MM.1S (cell line): ENCODE data around the gene HOXC9.

ENCODE experiments used
- DNase-seq: peaks from one replicate; pipeline ENCODE4 v3.0.0-alpha.2; 2015
- H2AFZ ChIP-seq: fragments of 300-600 bp; sonication (generic); 2 replicates; pipeline ENCODE4 v1.6.0; 2016; ENCODE audit warnings: antibody characterized with exemption, low read length
- H3F3A ChIP-seq: fragments of 300-600 bp; sonication (generic); 2 replicates; pipeline ENCODE4 v1.6.1; 2016; ENCODE audit warnings: mild to moderate bottlenecking, antibody characterized with exemption, low read length, moderate library complexity, mixed read lengths; ENCODE audit not compliant: insufficient read depth
- H3K27ac ChIP-seq: fragments of 300-600 bp; sonication (generic); 2 replicates; pipeline ENCODE4 v1.5.1; 2016; ENCODE audit warnings: mild to moderate bottlenecking, low read length
- H3K27me3 ChIP-seq: fragments of 300-600 bp; sonication (generic); replicated peaks from 2 replicates; pipeline ENCODE4 v1.6.0; 2016; ENCODE audit warnings: low read length; ENCODE audit not compliant: insufficient read depth
- H3K36me3 ChIP-seq: fragments of 300-600 bp; sonication (generic); replicated peaks from 2 replicates; pipeline ENCODE4 v1.6.1; 2016; ENCODE audit warnings: mild to moderate bottlenecking, low read length, mixed read lengths; ENCODE audit not compliant: insufficient read depth
- H3K4me1 ChIP-seq: fragments of 300-600 bp; sonication (generic); 2 replicates; pipeline ENCODE4 v1.6.1; 2016; ENCODE audit warnings: low read length, mixed read lengths
- H3K4me2 ChIP-seq: fragments of 300-600 bp; sonication (generic); 2 replicates; pipeline ENCODE4 v1.6.0; 2016; ENCODE audit warnings: low read depth, low read length
- H3K4me3 ChIP-seq: fragments of 300-600 bp; sonication (generic); 2 replicates; pipeline ENCODE4 v1.5.1; 2016; ENCODE audit warnings: low read length, mixed read lengths
- H3K79me2 ChIP-seq: fragments of 300-600 bp; sonication (generic); 2 replicates; pipeline ENCODE4 v1.6.1; 2016; ENCODE audit warnings: mixed run types, low read length, mixed read lengths
- H3K9ac ChIP-seq: fragments of 300-600 bp; sonication (generic); 2 replicates; pipeline ENCODE4 v1.6.1; 2016; ENCODE audit warnings: low read length, mixed read lengths
- H3K9me2 ChIP-seq: fragments of 300-600 bp; sonication (generic); replicated peaks from 2 replicates; pipeline ENCODE4 v1.6.1; 2016; ENCODE audit warnings: mild to moderate bottlenecking, low read length, mixed read lengths; ENCODE audit not compliant: insufficient read depth
- H3K9me3 ChIP-seq: fragments of 300-600 bp; sonication (generic); replicated peaks from 2 replicates; pipeline ENCODE4 v1.6.1; 2016; ENCODE audit warnings: mild to moderate bottlenecking, low read length, mixed read lengths; ENCODE audit not compliant: insufficient read depth
- H4K20me1 ChIP-seq: fragments of 300-600 bp; sonication (generic); 2 replicates; pipeline ENCODE4 v1.6.1; 2016; ENCODE audit warnings: mild to moderate bottlenecking, low read length, moderate library complexity, mixed read lengths; ENCODE audit not compliant: insufficient read depth
- CTCF ChIP-seq: fragments of 300-600 bp; sonication (generic); IDR thresholded peaks from 2 replicates; pipeline ENCODE4 v1.5.1; 2016; ENCODE audit warnings: antibody characterized with exemption, low read length, mixed read lengths
- EZH2 ChIP-seq: fragments of 300-600 bp; sonication (generic); optimal IDR thresholded peaks from 2 replicates; pipeline ENCODE3; 2017; ENCODE audit warnings: low read depth, mild to moderate bottlenecking, antibody characterized with exemption, low read length, mixed read lengths
- EZH2phosphoT487 ChIP-seq: fragments of 300-600 bp; sonication (generic); IDR thresholded peaks from 2 replicates; pipeline ENCODE4 v1.6.1; 2018; ENCODE audit warnings: antibody characterized with exemption, low read length

Gene HOXC9

GRCh38 chr12:54016478-54016964 lies 16.6 kb downstream of the HOXC9 start:
- no peak overlapping the region for H3K9ac ChIP-seq
- H3K9me2 ChIP-seq = no peaks in the 10 kb centered on the region
- no peaks in the 10 kb centered on the region for H4K20me1 ChIP-seq
- H3F3A ChIP-seq = no peaks in the 10 kb centered on the region
- H3K79me2 ChIP-seq = no peaks in the 10 kb centered on the region
- DNase-seq = no peak
- no peak overlapping the region for H2AFZ ChIP-seq
- H3K36me3 ChIP-seq = no peaks in the 10 kb centered on the region
- H3K27me3 ChIP-seq = peaks cover 83% of the 10 kb centered on the region
- H3K4me2 ChIP-seq = no peak overlapping the region
- TF ChIP-seq CTCF (no peak), EZH2phosphoT487 (no peak), EZH2 (no peak)
- H3K4me3 ChIP-seq = no peak overlapping the region
- no peaks in the 10 kb centered on the region for H3K9me3 ChIP-seq
- no peak overlapping the region for H3K27ac ChIP-seq
- H3K4me1 ChIP-seq = no peaks in the 10 kb centered on the region

- no peaks in the 10 kb centered on the region for H3K9me3 ChIP-seq
- no peaks in the 10 kb centered on the region for H3K4me1 ChIP-seq
- no peak overlapping the region for H3K27ac ChIP-seq
- no peak for TF ChIP-seq EZH2phosphoT487
- TF ChIP-seq EZH2 = peak; percentile 27
- DNase-seq = no peak
- H3K4me3 ChIP-seq = peak overlapping the region; percentile 69
- H3K27me3 ChIP-seq = peaks cover 83% of the 10 kb centered on the region
- H2AFZ ChIP-seq = peak overlapping the region; percentile 85
- no peaks in the 10 kb centered on the region for H4K20me1 ChIP-seq
- no peaks in the 10 kb centered on the region for H3F3A ChIP-seq
- peak overlapping the region; percentile 85 for H3K4me2 ChIP-seq
- H3K36me3 ChIP-seq = no peaks in the 10 kb centered on the region
- H3K79me2 ChIP-seq = no peaks in the 10 kb centered on the region
- H3K9ac ChIP-seq = no peak overlapping the region
- no peaks in the 10 kb centered on the region for H3K9me2 ChIP-seq
Measured at GRCh38 chr12:54017027-54017788, 17.2 kb downstream of the HOXC9 start.

GRCh38 chr12:54017878-54018467 lies 18.0 kb downstream of the HOXC9 start:
- H3K9ac ChIP-seq = no peak overlapping the region
- no peaks in the 10 kb centered on the region for H3F3A ChIP-seq
- H3K36me3 ChIP-seq = no peaks in the 10 kb centered on the region
- no peaks in the 10 kb centered on the region for H4K20me1 ChIP-seq
- H3K27me3 ChIP-seq = peaks cover 83% of the 10 kb centered on the region
- no peaks in the 10 kb centered on the region for H3K4me1 ChIP-seq
- H3K9me3 ChIP-seq = no peaks in the 10 kb centered on the region
- DNase-seq = peak; percentile 56
- H3K79me2 ChIP-seq = no peaks in the 10 kb centered on the region
- peak overlapping the region; percentile 85 for H2AFZ ChIP-seq
- peak overlapping the region; percentile 85 for H3K4me2 ChIP-seq
- no peaks in the 10 kb centered on the region for H3K9me2 ChIP-seq
- peak overlapping the region; percentile 69 for H3K4me3 ChIP-seq
- H3K27ac ChIP-seq = no peak overlapping the region
- TF ChIP-seq EZH2 (no peak), EZH2phosphoT487 (no peak), CTCF (no peak)
